Activated naive CD8-positive, alpha-beta T cell treated with anti-CD3 and anti-CD28 coated beads, Interleukin-2, amount 50 U/mL, for 16 hours (primary cell): ENCODE data around the gene ZNF775.

Source experiments
- DNase-seq: peaks from one replicate; pipeline ENCODE4 v3.0.0-alpha.2; 2020; ENCODE audit warnings: low read depth, low spot score

ZNF775 gene

DNA sequence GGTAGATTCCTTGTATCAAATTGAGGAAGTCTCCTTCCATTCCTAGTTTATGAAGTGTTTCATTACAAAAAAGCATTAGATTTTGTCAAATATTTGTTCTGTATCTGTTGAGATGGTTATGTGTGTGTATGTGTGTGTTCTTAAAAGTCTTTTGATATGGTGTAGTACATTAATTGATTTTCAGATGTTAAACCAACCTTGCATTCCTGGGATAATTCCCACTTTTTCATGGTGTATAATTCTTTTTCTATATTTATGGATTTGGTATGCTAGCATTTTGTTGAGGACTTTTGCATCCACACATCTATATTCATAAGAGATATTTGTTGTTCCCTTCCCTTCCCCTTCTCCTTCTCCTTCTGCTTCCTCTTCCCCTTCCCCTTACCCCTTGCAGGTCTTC lies 62.4 kb downstream of the ZNF775 start:
- DNase-seq: no peak

DNA sequence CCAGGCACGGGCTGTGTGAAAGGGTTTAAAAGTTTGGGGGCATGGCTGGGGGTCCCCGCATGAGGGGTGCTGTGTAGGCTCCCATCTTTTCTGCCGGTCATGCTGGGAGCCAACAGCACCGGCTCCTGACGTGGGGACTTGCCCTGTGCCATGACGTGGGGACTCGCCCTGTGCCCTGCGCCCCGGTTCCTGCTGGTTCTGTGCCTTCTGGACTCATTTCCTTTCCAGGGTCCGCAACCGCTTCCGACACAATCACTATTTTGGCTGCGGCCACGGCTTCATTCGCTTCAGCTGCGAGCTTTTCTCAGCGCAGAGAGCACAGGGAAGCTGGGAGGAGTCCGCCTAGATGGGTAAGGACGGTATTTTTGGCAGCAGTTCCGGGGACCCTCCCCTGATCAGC lies 63.7 kb downstream of the ZNF775 start:
- no peak for DNase-seq

DNA sequence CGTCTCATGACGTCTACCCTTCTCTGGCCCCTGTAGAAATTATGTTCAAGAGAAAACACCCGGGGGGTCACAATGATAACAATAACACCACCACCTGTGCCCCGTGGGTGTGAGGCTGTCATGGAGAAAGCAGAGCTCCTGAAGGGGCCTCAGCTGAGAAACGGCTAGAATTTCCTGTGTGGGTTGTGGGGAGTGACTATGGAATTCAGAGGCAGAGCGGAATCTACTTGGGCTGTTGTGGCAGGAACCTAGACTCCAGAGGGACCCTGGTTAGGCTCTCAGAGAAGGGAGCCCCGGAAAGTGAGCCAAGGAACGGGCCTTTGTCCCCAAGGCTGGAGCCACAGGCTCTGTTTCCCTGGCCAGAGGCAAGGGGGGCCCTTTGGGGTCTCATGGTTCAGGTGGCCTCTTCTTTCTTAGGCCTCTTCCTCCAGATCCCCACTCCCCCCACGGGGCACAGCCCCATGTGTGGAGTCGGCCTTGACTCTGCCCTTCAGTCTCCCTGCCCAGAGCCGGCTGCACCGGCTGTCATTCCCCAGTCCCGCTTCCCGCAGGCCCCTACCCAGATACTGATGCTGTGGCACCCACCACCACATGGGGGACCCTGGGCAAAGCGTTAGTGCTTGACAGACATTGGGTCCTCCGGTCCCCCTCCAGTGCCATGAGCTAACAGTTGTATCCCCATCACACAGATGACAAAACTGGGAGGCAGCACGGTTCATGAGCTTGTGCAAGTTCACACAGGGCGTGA lies 64.8 kb downstream of the ZNF775 start:
- no peak for DNase-seq

DNA sequence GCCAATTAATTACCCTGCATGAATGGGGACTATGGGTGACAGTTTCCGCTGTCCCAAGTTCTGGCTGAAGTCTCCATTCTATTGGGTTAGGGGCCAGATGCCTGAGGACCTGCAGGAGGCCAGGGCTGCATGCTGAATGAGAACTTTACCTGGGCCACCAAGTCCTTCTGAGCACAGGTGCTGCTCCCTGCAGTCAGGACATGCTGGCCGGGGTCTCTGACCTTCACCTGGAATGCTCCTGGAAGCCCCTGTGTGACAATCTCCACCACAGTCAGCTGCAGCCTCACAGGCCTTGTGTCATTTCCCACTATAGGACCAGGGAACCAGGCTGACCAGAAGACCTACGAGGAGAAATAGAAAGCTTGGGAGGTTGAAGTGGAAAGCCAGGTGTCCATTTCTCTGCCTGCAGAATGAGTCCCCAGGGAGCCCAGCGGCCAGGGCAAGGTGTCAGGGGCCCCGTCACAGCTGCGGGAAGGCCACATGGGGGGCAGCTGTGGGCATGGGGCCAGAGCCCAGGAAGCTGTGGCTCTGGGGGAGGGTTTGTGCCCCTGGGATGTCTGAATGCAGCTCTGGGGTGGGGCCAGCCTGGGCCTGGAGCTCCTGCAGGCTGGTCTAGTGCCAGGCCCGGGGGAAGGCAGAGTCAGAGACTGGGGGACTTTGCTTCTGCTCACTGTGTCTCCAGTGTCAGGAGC lies 65.7 kb downstream of the ZNF775 start:
- no peak for DNase-seq

DNA sequence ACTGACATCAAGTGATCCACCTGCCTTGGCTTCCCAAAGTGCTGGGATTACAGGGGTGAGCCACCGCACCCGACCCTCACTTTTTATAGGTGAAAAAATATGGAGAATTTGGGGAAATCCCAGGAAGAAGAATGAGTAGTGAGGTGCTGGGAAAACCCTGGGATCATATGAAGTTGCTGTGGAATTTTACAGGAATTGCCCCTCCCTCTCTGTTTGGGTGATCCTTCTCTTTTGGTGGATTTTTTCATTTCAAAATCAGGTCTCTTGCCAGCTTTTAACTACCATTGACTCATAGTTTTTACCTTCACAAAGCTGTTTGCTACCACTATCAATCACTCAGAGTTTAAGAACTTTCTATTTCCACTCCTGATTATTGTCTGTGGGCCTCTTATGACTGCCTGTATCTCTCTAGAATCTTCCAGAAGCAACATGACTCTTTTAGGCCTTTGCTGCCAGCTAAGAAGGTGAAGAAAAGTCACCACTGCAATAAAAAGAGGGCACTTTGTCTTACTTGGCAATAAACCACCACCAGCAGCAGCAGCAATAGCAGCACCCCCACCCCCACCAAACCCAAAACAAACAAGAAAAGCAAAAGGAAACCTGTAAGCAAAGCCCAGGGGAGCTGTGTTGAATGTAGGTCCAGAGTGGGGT lies 67.3 kb downstream of the ZNF775 start:
- no peak for DNase-seq
